Lower leg skin (tissue), 3 donors: ENCODE data around the gene SLC38A11.

Source experiments
- CTCF ChIP-seq, 3 donors: fragments of 450-650 bp; IDR thresholded peaks; one replicate each; pipeline ENCODE4 v1.5.1; 2016; ENCODE audit warnings: antibody characterized with exemption in 3 of 3, mild to moderate bottlenecking in 3 of 3, moderate library complexity in 2 of 3
- POLR2A ChIP-seq, 2 donors: fragments of 450-650 bp; IDR thresholded peaks; one replicate each; pipeline ENCODE4 v1.6.1; 2016 to 2017; ENCODE audit warnings: antibody characterized with exemption in 2 of 2, mild to moderate bottlenecking in 1 of 2, moderate library complexity in 1 of 2

GRCh38 chr2:164922134-164922533, 33.2 kb downstream of the SLC38A11 start:
- TF ChIP-seq CTCF (IDR thresholded peaks at IDR 0.05): no peak
- TF ChIP-seq POLR2A (IDR thresholded peaks at IDR 0.05): no peak
